ENCODE results near the gene SLC7A6. TPM values are rescaled to one million over a fixed set of nuclear protein-coding genes. Genes with fewer than 3 reads are reported as not detected.

SLC7A6 gene
- total RNA-seq, 2 donors from 2014 or later = 43.6 to 47.2 TPM

- peak overlapping the region; percentile 66 for H3K9ac ChIP-seq (ENCODE audit: extremely low read depth, low read length, poor library complexity, severe bottlenecking)
- WGBS, 2 experiments (ENCODE audit: insufficient coverage in 1 of 2, insufficient read length in 1 of 2) = 30 to 36% methylated on average over 13 to 20 of the region's 20 CpGs
- peak overlapping the region; percentile 87 for H3K4me3 Mint-ChIP-seq
- peaks cover 5% of the 10 kb centered on the region for H3K27me3 ChIP-seq (ENCODE audit: control insufficient read depth, insufficient read depth, low read length, poor library complexity, severe bottlenecking)
- H3K36me3 Mint-ChIP-seq (ENCODE audit: low read depth) = peaks cover 4% of the 10 kb centered on the region
- peaks cover 5% of the 10 kb centered on the region for H3K4me1 ChIP-seq (ENCODE audit: control insufficient read depth, insufficient read depth, low read length)
- peaks cover 9% of the 10 kb centered on the region for H3K36me3 ChIP-seq (ENCODE audit: control insufficient read depth, insufficient read depth, low read length)
- H3K27ac Mint-ChIP-seq = peak overlapping the region; percentile 99
- no peaks in the 10 kb centered on the region for H3K9me3 ChIP-seq (ENCODE audit: control insufficient read depth, low read length)
- peaks cover 13% of the 10 kb centered on the region for H3K9me3 Mint-ChIP-seq
- DNase-seq = no peak
- H3K27ac ChIP-seq (ENCODE audit: low read depth, low read length) = peak overlapping the region; percentile 7
- peaks cover 14% of the 10 kb centered on the region for H3K4me1 Mint-ChIP-seq
- peak overlapping the region; percentile 75 for H3K4me3 ChIP-seq (ENCODE audit: low read length)
- TF ChIP-seq, protein P1, sequence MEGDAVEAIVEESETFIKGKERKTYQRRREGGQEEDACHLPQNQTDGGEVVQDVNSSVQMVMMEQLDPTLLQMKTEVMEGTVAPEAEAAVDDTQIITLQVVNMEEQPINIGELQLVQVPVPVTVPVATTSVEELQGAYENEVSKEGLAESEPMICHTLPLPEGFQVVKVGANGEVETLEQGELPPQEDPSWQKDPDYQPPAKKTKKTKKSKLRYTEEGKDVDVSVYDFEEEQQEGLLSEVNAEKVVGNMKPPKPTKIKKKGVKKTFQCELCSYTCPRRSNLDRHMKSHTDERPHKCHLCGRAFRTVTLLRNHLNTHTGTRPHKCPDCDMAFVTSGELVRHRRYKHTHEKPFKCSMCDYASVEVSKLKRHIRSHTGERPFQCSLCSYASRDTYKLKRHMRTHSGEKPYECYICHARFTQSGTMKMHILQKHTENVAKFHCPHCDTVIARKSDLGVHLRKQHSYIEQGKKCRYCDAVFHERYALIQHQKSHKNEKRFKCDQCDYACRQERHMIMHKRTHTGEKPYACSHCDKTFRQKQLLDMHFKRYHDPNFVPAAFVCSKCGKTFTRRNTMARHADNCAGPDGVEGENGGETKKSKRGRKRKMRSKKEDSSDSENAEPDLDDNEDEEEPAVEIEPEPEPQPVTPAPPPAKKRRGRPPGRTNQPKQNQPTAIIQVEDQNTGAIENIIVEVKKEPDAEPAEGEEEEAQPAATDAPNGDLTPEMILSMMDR (conservative IDR thresholded peaks at IDR 0.05) = no peak
- peaks cover 14% of the 10 kb centered on the region for H3K27me3 Mint-ChIP-seq (ENCODE audit: insufficient read depth)
These were observed 26.3 kb upstream of the SLC7A6 start for GRCh38 chr16:68238029-68238345.

DNA sequence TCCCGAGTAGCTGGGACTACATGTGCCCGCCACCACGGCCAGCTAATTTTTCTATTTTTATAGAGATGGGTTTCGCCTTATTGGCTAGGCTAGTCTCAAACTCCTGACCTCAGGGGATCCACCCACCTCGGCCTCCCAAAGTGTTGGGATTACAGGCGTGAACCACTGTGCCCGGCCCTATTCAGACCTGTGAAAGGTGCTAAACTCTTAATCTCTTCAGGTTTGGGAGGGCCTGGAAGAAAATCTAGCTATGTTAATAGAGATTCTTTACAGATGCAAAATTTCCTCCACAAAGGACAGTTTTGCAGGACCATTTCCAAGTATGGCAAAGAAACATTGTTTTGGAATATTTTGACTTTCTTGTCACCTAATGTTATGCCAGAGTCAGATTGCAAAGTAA lies 22.2 kb upstream of the SLC7A6 start:
- Mint-ChIP-seq H3K27me3 (ENCODE audit: insufficient read depth) (peaks cover 45% of the 10 kb centered on the region), H3K9me3 (peaks cover 13% of the 10 kb centered on the region), H3K4me3 (no peak overlapping the region), H3K4me1 (peaks cover 4% of the 10 kb centered on the region), H3K27ac (no peak overlapping the region), H3K36me3 (ENCODE audit: low read depth) (no peaks in the 10 kb centered on the region)
- no peaks in the 10 kb centered on the region for H3K36me3 ChIP-seq (ENCODE audit: control insufficient read depth, insufficient read depth, low read length)
- DNase-seq = no peak
- 81 to 83% methylated on average over 7 of the region's 7 CpGs for WGBS, 2 experiments (ENCODE audit: insufficient coverage in 1 of 2, insufficient read length in 1 of 2)
- peaks cover 9% of the 10 kb centered on the region for H3K27me3 ChIP-seq (ENCODE audit: control insufficient read depth, insufficient read depth, low read length, poor library complexity, severe bottlenecking)
- TF ChIP-seq, protein P1 (conservative IDR thresholded peaks at IDR 0.05) = no peak
- peaks cover 3% of the 10 kb centered on the region for H3K4me1 ChIP-seq (ENCODE audit: control insufficient read depth, insufficient read depth, low read length)
- H3K4me3 ChIP-seq (ENCODE audit: low read length) = no peak overlapping the region
- no peak overlapping the region for H3K9ac ChIP-seq (ENCODE audit: extremely low read depth, low read length, poor library complexity, severe bottlenecking)
- no peaks in the 10 kb centered on the region for H3K9me3 ChIP-seq (ENCODE audit: control insufficient read depth, low read length)
- no peak overlapping the region for H3K27ac ChIP-seq (ENCODE audit: low read depth, low read length)

DNA sequence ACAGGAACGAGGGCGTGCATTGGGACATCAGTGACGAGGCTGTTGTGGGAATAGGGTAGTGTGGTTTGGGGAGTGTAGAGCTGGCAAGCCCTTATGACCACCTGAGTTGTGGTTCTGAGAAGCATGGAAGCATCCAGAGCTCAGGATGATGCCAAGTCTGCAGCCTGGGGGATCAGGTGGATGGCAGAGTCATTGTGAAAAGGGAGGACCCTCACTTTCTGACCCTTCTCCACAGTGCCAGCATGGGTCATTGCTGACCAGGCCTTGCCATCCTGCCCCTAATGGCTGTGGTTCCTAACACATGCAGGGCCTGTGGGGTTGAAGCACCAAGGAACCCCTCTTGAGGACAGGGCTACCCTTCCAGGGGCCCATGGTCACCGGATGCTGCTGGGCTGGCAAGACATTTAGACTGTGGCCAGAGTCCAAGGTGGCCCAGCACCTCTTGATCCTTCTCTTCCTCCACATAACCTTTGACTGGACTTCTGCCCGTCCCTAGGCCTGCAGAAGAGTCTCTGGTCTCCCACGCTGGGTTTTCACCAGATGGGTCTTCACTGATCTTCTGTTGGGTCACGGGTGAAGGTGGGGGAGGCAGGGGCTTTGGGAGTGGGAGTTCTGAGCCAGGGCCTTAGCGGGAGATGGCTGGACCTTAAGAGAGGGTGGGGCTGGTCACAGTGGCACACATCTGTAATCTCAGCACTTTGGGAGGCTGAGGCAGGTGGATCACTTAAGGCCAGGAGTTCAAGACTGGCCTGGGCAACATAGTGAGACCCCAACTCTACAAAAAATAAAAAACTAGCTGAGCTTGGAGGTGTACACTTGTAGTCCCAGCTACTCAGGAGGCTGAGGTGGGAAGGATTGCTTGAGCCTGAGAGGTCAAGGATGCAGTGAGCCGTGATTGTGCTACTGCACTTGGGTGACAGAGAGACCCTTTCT lies 21.1 kb upstream of the SLC7A6 start:
- Histone ChIP-seq H3K27me3 (ENCODE audit: control insufficient read depth, insufficient read depth, low read length, poor library complexity, severe bottlenecking) (peaks cover 9% of the 10 kb centered on the region), H3K9ac (ENCODE audit: extremely low read depth, low read length, poor library complexity, severe bottlenecking) (no peak overlapping the region), H3K4me3 (ENCODE audit: low read length) (no peak overlapping the region), H3K27ac (ENCODE audit: low read depth, low read length) (no peak overlapping the region), H3K4me1 (ENCODE audit: control insufficient read depth, insufficient read depth, low read length) (peaks cover 3% of the 10 kb centered on the region), H3K9me3 (ENCODE audit: control insufficient read depth, low read length) (no peaks in the 10 kb centered on the region), H3K36me3 (ENCODE audit: control insufficient read depth, insufficient read depth, low read length) (no peaks in the 10 kb centered on the region)
- Mint-ChIP-seq H3K4me3 (no peak overlapping the region), H3K36me3 (ENCODE audit: low read depth) (no peaks in the 10 kb centered on the region), H3K27ac (no peak overlapping the region), H3K27me3 (ENCODE audit: insufficient read depth) (peaks cover 45% of the 10 kb centered on the region), H3K4me1 (peaks cover 4% of the 10 kb centered on the region), H3K9me3 (peaks cover 12% of the 10 kb centered on the region)
- TF ChIP-seq, protein P1 (conservative IDR thresholded peaks at IDR 0.05) = no peak
- 86 to 90% methylated on average over 5 to 8 of the region's 9 CpGs for WGBS, 2 experiments (ENCODE audit: insufficient coverage in 1 of 2, insufficient read length in 1 of 2)
- no peak for DNase-seq
